Prostate gland (tissue), 2 donors: ENCODE measurements around the gene CNIH1.

Experiments
- CTCF ChIP-seq, 4 experiments: fragments of 200-600 bp in 2 of 4; fragments of 450-650 bp in 2 of 4; sonication (generic) in 2 of 4; IDR thresholded peaks; 1 replicate in 3 of 4; 2 replicates in 1 of 4; pipeline ENCODE4 v1.5.1; 2016 to 2019; ENCODE audit warnings: antibody characterized with exemption in 4 of 4, mild to moderate bottlenecking in 2 of 4, moderate library complexity in 2 of 4
- POLR2A ChIP-seq: fragments of 450-650 bp; IDR thresholded peaks from one replicate; pipeline ENCODE4 v1.6.1; 2016; ENCODE audit warnings: antibody characterized with exemption, mild to moderate bottlenecking

- TF ChIP-seq CTCF (IDR thresholded peaks at IDR 0.05) (no peak), POLR2A (no peak)
Measured at GRCh38 chr14:54381821-54382220, 59.4 kb downstream of the CNIH1 start.
